Activated gamma-delta T cell treated with Interleukin-2 at 50 U/mL for 16 hours (primary cell): ENCODE measurements around the gene AK2.
"Not testable (repeated sequence)": the region's sequence is repeated elsewhere in the genome, so short reads cannot be mapped to it uniquely, and the experiment has no call there.

Experiments
- DNase-seq: peaks from one replicate; pipeline ENCODE4 v3.0.0-alpha.2; 2020

Gene AK2

DNA sequence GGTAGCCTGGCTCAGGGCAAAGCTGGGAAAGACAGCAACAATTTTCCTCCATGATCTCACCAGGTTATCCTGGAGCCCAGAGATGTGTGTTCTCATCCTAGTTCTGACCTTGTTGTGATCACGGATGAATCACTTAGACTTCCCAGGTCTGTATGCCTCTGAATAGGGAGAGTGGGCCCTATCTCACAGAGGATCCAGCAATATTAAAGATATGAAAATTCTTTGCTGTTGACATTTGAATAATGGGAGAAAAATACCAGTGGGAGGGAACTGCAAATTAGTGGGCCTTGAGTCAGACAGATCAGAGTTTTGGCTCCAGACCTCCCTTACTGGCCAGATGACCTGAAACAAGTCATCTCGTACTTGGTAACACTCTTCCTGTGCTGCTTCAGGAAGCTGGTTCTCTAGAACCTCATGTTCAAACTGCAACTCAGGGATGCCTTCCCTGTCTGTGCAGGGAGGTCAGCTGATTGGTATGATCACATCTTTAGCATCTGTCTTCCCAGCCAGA is 39.2 kb downstream of the AK2 start:
- no peak for DNase-seq

DNA sequence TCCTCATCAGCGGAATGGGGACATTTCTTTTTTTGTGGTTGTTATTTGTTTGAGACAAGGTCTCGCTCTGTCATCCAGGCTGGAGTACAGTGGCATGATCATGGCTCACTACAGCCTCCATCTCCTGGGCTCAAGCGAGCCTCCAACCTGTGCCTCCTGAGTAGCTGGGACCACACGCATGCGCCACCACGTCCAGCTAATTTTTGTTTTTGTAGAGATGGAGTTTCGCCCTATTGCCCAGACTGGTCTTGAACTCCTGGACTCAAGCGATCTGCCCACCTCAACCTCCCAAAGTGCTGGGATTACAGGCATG is 43.4 kb downstream of the AK2 start:
- not testable (repeated sequence) for DNase-seq

DNA sequence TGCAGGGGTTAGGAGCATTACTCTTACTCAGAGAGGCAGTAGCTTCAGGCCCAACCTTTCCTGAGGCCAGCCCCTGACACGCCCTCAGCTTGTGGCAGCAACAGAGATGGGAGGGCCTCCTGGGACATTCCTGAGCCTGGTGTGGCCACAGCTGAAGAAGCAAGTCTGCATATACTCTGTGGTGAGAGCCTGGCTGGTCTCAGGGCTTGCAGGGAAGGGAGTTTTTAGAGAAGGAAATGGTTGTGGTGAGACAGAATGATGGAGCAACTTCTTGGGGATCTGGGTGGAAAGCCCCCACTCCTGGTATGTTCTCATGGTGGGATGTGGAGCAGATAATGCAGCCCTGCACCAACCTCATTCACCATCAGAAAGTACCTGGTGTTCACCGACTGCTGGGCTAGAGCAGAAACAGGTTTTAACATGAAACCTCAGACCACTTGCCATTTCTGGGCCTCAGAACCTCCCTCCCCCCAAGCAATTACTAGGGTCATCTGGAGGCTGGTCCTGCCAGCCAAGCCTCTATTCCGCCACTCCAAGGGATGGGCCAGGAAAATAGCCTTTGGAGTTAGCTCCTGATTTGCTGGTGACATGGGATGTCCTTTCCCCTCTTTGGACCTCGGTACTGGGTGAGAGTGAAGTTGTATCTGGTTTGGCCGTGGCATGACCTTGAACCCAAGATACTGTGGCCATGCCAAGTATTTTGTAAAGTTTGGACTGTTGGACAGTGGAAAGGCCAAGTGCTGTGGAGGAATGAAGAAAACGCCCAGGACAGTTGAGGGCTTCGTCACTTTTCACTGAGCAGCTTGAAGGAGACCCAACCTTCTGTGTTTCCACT is 44.0 kb downstream of the AK2 start:
- no peak for DNase-seq

DNA sequence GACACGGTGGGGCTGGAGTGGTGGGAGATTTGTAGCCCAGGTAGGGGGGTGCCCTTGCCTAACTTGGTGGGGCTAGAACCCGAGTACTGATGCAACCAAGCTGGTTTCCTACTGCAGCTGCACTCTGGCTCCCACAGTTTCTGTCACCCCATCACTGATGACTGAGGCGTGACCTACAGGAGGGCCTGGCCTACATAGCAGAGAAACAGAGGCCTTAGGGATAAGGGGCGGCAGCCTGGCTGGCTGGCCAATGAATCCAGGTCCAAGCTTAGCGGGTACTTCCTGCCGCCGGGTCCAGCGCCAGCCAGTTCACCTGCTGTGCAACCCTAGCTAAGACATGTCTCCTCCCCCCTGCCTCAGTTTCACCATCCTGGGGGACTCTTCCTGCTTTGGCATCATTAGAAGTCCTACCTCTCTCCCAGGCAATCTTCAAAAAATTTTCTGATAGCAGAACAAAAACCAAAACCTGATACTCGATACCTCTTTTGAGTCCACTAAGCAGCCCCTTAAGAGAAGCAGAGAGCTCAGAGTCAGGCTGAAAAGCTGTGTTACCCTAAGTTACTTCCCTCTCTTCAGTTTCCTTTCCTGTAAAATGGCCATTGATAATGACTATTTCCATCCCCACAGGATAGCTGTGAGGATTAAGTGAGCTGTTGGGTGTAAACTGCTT is 44.7 kb downstream of the AK2 start:
- no peak for DNase-seq

DNA sequence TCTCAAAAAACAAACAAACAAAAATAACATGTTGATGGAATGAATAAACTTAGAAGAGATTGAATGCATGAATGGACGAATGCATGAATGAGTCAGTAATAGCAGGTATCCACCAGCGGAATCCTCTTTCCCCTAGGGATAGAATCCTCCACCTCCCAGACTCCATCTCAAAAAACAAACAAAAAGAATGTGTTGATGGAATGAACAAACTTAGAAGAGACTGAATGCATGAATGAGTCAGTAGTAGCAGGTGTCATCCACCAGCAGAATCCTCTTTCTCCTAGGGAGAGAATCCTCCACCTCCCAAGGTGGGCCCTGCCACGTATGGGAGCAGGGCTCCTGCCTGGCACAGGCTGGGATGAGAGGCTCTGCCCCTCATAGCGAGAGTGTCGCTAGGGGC is 45.3 kb downstream of the AK2 start:
- DNase-seq = no peak

DNA sequence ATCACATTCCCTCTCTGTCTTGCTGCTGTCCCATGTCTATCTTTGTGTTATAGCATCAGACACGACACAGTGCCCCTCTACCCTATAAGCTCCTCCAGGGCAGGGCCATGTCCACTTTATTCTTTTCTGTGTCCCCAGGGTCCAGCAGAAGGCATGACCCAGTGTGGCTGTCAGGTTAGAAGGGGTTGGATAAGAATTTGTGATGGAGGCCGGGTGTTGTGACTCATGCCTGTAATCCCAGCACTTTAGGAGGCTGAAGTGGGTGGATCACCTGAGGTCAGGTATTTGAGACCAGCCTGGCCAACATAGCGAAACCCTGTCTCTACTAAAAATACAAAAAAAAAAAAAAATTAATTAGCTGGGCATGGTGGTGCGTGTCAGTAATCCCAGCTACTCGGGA is 45.8 kb downstream of the AK2 start:
- no peak for DNase-seq

DNA sequence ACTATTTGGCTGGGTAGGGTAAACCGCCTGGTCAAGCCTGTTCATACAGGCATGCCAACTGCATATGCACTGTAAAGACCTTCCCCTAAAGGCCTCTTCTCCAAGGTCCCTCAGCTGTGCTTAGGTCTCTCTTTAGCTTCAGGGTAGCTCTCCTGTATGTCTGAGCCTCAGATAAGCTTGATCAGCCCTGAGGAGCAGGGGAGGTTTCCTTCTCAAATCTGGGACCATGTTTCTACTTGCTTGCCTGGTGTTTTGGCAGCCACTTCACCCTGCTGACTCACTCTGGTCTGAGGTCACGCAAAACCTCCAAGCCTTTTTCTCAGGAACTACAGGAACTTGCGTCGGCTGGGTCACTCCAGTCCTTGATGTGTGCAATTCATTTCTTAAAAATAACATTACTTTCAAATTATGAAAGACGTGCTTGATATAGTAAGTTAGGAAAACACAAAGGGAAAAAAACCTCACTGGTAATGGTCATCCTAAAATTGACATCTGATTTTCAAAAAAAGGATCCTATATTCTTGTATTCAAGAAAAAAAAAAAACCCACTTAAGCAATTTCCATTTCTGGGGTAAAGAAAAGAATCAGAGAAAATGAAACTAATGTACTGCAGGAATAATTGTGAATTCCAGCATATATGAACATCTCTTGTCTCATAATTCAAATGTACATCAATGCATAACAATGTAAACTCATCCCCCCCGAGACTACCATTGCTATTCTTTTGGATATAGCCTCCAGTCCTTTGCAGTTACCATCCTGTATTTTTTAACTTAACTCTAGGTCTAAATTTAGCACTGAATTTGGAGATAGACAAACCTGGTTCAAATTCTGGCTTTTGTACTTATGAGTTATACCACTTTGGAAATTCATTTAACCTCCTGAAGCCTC is 47.3 kb downstream of the AK2 start:
- DNase-seq = no peak

DNA sequence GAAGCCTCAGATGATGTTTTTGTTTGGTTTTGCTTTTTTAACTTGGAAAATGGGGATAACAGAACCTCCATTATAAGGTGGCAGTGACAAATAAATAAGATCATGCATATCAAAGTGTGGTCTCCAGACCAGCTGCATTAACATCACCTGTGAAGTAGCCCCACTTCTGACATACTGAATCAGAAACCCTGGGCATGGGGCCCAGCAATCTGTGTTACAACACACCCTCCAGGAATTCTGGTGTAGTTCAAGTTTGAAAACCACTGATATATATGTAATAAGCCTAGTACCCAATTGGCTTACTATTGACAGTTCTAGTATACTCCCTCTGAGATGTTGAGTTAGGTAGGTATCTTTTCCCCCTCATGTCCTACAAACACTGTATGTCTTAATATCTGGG is 48.0 kb downstream of the AK2 start:
- no peak for DNase-seq

DNA sequence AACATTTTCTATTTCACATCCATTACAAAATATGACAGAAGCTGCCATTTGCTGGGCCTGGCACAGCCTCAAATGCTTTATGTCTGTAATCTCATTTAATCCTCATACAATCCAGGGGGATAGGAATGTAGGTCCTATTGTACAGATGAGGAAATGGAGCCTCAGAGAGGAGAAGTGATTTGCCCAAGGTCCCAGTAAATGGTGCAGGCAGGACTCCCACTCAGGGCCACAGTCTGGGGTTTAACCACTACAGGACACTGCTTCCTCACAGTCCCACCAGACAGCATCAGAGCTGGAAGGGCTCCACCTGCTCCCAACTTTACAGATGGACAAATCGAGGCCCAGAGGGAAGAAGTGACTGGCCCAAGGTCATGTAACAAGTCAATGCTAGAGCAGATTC is 51.5 kb downstream of the AK2 start:
- DNase-seq = no peak

DNA sequence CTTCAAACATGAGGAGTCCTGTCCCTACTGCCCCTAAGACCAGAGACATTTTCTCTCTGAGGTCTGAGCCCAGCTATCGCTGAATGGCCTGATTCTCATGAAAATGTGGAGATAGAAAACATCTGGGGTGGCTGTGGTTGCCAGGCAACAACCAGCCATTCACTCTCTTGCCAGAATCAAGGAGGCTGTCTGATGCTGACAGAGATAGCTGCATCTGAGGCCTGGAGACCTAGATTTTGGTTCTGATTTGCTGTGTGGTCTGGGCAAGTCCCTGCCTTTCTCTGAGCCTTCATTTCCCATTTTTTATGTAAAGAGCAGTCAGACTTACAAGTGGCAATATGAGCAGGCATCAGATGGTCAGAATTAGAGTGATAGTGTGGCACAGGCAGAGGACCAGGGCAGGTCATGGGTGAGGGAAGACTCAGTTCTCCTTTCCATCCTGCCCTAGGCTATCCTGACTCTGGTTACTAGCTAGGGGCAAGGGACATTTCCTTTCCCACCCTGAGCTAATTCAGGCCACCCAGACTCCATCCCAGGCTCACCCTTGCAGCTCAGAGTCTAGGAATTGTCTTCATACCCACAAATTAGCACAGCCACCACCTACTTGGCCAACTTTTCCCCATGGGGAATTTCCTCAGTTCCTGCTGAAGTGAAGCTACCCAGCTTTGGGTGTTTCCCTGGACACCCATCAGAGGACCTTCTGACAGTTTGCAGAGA is 52.1 kb downstream of the AK2 start:
- no peak for DNase-seq

DNA sequence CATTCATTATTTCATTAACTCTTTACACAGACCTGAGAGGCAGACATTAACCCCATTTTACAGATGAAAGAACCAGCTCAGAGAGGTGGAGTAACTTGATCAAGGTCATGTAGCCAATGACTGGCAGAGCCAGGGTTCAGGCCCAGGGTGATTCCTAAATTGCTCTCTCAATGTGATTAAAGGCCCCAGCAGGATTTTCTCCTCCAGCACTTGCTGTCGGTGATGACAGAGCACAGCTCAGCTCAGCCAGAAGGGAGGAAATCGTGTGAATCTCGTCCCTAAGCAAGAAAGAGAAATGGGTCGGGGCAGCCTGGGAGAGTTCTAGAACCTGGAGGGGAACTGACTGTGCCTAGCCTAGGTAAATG is 52.6 kb downstream of the AK2 start:
- no peak for DNase-seq

DNA sequence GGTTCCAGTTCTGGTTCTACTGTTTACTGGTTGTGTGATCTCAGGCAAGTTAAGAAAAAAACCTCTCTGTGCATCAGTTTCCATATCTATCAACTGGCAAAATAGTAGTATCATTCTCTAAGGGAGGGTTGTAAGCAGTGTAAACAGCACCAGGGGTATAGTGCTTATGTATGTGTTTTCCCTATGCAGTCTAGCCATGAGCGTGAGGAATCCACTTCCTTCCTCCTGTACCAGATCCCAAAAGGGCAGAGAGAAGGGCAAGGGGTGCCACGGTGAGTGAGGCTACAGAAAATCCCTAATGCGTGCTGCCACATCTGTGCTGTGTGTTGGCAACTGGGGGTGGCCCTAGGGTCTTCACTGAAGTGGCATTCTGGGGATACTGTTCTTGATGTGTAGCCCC is 53.7 kb downstream of the AK2 start:
- no peak for DNase-seq

DNA sequence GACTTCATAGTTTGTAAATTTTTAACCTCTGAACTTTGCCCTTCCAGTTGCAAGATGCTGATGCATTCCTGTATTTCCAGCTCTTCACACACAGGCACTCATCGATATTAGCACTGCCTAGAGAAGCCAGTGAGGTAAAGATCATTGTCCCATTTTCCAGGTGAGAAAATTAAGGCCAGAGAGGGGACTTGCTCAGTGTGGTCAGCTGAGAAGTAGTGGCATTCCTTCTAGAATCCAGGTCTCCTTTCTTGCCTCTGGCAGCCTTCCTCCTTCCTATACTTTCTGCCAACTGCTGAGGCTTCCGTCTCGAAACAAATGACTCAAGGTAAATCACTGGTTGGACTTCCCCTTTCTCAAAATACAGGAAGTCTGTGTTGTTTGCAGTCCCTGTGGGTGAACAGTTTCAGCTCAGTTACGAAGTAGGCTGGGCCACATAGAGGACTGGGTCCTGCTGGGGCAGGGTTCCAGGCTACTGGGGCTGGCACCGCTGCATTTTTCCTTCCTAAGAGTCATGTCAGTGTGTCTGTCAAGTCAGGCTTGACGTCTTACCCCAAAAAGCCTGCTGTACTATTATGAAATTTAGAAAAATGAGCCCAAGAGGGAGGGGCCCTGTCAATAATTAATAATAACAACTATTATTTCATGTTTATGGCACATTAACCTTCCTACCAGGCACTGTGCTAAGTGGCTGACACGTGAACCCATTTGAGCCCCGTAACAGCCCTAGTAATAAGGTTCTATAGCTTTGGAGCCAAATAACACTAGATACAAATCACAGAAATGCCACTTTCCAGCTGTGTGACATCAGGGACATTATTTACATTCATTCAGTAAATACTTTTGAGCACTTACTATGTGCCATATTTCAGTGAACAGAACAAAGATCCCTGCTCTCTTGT is 55.4 kb downstream of the AK2 start:
- peak; percentile 50 for DNase-seq

DNA sequence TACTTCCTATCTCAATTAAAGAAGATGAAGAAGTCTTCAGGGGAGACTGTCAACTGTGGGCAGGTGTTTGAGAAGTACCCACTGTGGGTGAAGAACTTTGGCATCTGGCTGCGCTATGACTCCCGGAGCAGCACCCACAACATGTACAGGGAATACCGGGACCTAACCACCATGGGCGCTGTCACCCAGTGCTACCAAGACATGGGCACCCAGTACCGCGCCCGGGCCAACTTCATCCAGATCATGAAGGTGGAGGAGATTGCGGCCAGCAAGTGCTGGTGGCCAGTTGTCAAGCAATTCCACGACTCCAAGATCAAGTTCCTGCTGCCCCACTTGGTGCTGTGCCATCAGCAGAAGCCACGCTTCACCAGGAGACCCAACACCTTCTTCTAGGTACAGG is 56.6 kb downstream of the AK2 start:
- no peak for DNase-seq

DNA sequence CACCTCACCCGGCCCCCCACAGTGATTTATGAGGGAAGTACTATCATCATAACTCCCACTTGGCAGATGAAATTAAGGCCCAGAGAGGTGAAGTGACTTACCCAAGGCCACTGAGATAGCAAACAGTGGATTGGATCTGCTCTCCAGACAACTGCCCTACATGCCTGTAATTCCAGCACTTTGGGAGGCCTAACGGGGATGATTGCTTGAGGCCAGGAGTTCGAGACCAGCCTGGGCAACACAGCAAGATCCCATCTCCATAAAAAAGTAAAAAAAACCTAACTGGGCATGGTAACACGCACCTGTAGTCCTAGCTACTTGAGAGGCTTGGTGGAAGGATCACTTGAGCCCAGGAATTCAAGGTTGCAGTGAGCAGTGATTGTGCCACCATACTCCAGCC is 57.8 kb downstream of the AK2 start:
- DNase-seq = no peak

DNA sequence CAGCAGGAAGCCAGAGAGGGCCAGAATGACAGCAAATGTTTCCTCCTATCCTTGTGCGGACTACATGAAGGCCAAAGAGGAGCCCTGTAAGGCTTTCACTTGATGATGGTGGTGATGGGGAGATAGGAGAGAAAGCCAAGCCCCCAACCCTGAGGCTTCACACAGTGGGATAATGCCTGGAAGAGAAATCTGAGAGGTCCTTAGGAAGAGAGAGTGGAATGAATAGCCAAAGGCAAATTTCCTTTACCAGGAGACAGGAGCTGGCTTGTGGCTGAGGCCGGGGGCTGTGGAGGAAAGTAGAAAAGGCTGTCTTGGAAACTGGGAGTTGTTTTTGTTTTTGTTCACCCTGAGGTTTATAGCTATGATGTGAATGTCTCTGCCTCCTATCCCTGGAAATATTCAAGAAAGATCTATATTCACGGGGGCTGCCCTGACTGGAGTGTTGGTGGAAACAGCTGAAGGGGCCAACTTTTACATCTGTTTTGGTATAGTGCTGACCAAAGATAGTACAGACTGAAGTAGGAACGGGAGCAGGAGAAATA is 59.1 kb downstream of the AK2 start:
- DNase-seq = no peak

DNA sequence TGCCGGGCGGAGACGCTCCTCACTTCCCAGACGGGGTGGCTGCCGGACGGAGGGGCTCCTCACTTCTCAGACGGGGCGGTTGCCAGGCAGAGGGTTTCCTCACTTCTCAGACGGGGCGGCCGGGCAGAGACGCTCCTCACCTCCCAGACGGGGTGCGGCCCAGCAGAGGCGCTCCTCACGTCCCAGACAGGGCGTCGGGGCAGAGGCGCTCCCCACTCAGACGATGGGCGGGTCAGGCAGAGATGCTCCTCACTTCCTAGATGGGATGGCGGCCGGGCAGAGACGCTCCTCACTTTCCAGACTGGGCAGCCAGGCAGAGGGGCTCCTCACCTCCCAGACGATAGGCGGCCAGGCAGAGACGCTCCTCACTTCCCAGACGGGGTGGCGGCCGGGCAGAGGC is 61.6 kb downstream of the AK2 start:
- DNase-seq = not testable (repeated sequence)

DNA sequence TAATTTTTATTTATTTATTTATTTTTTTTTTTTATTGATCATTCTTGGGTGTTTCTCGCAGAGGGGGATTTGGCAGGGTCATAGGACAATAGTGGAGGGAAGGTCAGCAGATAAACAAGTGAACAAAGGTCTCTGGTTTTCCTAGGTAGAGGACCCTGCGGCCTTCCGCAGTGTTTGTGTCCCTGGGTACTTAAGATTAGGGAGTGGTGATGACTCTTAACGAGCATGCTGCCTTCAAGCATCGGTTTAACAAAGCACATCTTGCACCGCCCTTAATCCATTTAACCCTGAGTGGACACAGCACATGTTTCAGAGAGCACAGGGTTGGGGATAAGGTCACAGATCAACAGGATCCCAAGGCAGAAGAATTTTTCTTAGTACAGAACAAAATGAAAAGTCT is 63.2 kb downstream of the AK2 start:
- DNase-seq = not testable (repeated sequence)

DNA sequence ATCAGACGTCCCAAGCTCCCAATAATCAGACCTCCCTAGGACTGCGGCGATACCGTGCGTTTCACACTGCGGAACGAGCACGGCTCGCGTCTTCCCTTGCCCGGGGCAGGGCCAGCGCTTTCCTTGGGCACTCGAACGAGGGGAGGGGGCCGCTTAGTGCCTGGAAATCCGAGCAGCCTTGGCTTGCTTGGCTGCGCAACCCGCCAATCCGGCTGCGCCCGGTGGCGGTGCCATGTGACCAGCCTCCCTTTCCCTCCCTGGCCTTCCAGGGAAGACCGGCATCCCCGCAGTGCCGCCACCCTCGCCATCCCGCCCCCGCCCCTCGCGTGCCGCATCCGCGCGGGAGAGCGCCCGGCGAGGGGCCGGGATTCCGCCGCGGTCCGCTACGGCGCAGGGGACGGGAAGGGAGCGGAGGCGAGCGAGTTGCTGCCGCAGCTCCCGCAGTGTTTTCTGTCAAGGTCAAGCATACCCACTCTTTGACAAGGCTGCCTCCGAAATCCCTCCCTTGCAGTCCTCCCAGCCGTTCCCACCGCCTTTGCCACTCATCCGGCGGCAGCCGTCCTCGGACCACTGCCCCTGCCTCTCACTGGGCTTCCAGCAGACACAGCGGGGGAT is 63.8 kb downstream of the AK2 start:
- DNase-seq = no peak

DNA sequence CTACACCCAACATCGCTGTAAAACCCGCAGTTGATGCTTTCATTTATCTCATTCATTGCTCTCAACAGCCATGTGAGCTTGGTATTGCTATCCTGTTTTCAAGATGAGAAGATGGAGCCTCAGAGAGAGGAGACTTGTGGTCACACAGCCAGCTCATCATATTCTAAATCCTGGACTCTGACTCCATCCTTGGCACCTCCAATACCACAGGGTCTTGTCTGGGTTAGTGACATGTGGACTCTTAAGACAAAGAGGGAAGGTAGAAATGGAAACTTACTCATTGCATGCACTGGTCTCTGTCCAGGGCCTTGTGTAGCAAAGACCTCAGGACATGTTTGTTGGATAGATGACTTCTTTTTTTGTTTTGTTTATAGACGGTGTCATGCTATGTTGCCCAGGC is 65.1 kb downstream of the AK2 start:
- no peak for DNase-seq

DNA sequence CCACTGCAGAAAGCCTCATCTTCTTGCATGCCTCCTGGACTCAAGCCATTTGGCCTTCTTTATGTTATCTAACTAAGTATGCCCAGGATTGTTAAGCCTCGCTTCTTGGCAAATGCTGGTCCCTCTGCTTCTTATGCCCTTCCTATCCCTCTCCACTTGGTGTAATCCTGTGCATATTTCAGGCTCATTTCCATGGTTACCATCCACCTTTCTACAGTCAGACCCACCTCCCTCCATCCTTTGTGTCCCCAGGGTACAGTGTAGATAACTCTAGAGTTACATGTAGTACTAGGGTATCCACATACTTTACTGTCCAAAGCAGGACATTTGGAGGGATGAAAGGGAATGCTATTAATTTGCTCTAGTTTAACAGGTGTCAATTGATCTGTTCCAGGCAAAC is 65.5 kb downstream of the AK2 start:
- DNase-seq = no peak
